NCI-H146 treated with DMSO at 0.1 percent for 48 hours (cell line): ENCODE data around the gene SH3BP2.

Source experiments
- DNase-seq: peaks from one replicate; lab custom pipeline; 2025; ENCODE audit not compliant: unreplicated experiment; lab: John Stamatoyannopoulos, UW

Gene SH3BP2

GRCh38 chr4:2850966-2851798, 58.3 kb downstream of the SH3BP2 start:
- DNase-seq, result no peak

DNA sequence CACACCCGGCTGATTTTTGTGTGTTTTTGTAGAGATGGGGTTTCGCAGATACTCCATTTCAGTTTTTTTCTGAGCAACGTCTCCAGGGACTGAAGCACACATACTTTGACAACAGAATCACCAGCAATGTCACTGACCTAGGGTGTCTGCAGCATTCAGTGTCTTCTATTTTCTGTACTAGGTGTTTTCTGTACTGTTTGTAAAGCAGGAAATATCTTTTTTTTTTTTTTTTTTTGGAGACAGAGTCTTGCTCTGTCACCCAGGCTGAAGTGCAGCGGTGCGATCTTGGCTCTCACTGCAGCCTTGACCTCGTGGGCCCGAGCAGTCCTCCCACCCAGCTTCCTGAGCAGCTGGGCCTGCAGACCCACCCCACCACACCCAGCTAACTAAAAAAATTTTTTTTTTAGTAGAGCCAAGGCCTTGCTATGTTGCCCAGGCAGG, 59.6 kb downstream of the SH3BP2 start:
- no peak for DNase-seq

DNA sequence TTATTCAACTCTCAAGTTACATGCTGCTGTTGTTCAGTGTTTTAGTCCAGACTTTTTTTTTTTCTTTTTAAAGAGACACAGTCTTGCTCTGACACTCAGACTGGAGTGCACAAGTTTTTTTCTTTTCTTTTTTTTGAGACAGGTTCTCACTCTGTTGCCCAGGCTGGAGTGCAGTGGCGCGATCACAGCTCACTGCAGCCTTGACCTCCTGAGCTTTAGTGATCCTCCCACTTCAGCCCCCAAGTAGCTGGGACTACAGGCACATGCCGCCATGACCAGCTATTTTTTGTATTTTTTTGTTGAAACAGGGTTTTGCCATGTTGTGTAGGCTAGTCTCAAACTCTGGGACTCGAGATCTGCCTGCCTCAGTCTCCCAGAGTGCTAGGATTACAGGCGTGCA, 62.7 kb downstream of the SH3BP2 start:
- DNase-seq, result no peak

DNA sequence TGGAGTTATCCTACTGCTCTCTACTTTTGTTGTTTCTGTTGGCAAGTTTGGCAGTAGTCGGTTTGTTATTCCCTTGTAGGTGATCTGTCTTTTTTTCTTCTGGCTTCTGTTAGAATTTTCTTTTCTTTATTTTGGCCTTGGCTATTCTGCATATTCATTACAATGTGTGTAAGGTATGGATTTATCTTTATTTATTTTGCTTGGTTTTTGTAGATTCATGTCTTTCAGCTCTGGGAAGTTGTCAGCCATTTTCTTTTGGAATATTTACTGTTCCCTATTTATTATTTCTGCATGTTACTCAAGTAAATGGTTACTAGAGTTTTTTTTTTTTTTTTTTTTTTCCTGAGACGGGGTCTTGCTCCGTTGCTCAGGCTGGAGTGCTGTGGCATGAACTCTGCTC, 63.4 kb downstream of the SH3BP2 start:
- DNase-seq, result no peak

GRCh38 chr4:2857349-2857927, 64.6 kb downstream of the SH3BP2 start:
- DNase-seq, result no peak

DNA sequence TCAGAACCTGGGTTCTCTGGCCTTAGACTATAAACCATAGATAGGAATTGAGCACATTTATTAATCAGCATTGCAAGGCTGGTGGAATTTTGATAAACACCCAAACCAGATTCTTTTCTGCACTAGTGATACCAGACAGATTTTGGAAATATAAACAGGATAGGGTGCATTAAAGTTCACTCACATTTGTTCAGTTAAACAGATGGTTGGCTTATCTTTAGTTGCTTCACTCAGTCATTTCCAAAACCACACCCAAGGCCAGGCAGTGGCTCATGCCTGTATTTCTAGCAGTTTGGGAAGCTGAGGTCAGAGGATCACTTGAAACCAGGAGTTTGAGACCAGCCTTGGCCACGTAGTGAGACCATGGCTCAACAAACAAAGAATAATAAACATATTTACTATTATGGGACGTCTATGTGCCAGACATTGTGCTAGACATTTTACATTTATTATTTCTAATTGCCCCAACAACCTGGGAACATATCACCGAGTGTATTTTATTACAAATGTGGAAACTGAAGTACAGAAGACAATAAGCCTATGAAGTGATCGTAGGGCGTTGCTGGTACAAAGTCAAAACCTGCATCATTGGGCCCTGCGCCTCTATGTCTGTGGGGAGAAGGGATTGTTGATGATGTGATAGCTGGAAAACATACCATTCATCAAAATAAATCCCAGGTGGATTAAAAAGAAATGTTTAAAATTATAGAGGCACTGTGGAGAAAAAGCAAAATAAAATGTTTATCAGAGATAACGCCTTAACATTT, 65.7 kb downstream of the SH3BP2 start:
- no peak for DNase-seq

DNA sequence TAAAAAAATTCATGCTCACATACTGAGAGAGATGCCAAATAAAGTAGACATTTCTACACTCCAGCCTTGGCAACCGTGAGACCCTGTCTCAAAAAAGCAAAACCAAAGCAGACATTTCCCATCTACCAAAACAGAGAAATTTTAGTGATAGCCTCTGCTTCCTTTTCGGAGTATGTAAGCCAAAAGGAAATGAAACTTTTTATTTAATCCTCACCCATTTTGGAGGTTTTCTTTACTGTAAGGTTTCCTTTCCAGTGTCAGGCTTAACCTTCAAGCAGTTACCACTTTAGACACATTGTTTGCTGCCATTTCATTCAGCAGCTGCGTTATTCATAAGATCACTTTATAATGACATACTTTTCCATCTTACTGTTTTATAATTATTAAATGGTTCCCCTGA, 66.6 kb downstream of the SH3BP2 start:
- DNase-seq, result no peak

DNA sequence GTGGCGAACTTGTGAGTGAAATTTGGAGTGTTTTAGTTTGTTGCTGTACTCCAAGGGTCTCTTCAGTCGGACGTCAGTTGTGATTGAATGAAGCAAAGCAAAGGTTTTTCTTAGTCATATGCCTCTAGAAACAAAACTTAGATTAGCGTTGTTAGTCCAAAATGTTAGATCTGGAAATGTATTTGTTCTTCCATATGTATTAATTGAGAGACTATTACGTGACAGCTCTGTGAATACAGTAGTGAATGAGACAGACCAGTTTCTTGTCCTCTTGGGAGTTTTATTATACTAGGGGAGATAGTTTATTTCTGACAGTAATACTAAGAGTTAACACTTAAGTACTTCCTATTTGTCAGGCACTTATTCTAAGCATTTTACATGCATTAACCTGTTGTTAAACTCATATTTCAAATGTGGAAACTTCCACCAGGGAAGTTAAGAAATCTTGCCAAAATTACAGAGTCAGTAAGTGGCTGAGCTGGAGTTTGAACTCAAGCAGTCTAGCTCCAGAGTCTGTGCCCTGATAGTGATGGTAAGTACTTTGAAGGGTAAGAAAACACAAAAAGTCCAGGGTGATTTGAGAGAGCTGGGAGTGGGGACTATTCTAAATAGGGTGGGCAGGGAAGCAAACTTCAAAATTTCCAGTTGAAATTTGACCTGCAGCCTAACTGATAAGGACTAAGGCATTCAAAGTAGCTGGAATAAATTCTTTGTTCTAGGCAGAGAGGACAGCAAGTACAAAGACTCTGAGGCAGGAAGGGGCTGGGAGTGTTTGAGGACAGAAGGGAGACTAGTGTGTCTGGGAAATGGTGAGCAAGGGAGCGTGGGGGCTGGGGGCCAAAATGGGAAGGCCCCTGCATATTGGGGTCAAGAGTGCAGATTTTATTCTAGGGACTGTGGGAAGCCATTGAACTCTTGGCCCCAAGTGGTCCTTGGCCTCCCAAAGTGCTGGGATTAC, 67.8 kb downstream of the SH3BP2 start:
- DNase-seq, result no peak

- no peak for DNase-seq
Observed at GRCh38 chr4:2861631-2862436, 68.9 kb downstream of the SH3BP2 start.

DNA sequence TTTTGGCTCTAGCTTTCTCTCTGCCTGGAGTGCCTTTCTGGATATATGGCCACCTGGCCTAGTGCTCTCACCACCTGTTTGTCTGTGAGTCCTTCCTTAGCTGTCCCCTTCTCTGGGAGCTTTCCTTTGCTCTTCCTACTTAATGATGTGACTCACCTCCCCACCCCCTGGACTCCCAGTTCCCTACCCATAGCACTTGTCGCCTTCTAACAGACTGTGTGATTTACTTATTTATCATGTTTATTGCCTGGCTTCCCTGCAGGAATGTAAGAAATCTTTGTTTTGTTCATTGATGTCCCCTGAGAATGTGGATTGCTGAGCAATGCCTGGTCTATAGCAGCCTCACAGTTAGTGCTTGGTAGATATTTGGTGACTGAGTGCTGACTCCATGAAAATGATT, 69.6 kb downstream of the SH3BP2 start:
- no peak for DNase-seq

DNA sequence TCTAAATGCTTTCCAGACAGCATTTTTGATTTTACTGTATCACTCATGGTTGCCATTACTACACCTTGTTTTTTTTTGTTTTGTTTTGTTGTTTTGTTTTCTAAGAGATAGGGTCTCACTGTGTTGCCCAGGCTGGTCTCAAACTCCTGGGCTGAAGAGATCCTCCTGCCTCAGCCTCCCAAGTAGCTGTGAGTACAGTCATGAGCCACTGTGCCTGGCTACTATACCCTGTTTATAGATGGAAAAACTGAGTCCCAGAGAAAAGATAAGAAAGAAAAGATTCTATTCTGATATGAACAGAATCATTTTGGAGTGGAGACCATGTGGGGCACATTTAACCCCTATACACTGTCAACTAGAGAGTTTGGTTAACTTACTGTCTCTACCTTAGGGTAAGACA, 70.8 kb downstream of the SH3BP2 start:
- no peak for DNase-seq

DNA sequence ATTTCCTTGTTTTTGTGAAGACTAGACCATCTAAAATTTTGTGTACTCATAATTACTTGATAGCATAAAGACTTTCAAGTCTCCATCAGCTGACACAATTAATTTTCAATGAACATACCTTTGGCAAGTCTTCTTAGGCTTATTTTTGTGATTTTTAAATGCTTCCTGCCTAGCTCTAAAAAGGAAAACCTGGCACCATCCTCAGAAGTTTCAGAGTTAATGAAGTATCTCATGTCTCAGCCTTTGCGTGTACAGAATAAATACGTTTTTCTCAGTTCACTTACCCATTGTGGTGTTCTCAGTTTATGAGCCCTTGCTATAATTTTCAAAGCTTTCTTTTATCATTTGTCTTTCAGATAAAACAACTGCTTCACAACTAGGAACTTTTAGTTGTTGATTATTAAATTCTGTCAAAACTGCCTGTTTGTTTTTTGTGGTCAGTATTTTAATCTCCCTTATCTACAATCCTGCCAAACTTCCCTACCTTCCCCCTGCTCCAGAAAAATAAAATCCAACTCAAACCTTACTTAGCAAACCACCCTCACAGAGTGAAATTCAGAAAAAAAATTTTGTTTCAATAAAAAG, 72.4 kb downstream of the SH3BP2 start:
- DNase-seq, result no peak

GRCh38 chr4:2866160-2866861, 73.4 kb downstream of the SH3BP2 start:
- no peak for DNase-seq

- no peak for DNase-seq
Observed at GRCh38 chr4:2866891-2867290, 74.0 kb downstream of the SH3BP2 start.

DNA sequence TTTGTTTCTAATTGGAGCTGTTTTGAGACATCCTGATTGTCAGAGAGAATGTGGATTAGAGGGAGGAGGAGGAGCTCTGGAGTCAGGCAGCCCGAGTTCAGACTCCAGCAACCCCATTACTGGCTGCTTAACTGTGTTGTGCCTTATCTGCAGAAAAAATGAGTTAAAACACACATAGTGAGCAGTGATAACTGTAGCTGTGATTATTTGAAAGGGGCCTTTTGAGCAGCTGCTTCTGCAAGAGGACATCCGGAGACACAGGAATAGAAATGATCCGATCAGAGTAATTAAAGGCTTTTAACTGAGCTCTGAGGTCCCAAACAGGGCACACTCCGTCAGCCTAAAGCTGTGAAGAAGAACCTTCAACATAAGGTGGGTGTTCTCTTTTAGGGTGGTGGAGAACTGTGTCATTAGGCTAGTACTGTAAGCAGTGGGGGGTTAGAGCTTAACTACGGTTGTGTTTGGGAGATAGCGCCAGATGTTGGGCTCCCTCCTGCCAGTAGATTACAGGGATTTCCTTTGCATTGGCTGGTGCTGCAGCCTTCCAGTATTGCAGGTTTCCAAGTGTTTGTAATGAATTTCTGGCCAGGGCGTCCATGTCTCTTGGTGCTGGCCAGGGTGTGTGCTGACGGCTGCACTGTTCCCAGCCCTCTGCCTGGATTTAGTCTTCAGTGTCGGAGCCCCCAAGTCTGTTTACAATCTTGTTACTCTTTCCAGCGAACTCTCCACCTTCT, 75.0 kb downstream of the SH3BP2 start:
- DNase-seq, result no peak

DNA sequence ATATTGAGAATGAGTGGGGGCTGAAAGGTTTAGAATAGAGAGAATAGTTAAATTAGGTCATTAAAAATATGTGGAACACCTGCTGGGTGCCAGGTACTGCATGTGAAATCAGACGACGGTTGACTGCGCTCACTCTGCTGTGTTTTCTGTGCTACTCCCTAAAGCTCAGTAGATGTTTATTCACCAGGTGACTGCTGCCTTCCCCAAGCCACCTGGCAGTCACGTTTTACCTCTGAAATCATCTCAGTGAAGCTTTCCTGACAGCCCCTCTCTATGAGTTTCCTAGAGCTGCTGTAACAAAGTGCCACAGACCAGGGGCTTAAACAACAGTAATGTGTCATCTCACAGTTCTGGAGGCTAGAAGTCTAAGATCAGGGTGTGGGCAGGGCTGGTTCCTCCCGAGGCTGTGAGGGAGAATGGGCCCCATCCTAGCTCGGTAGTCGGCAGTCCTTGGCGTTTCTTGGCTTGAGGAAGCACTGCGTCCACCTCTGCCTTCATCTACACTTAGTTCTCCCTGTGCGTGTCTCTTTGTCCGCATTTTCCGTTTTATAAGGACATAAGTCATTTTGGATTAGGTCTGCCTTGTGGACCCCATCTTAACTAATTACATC, 76.1 kb downstream of the SH3BP2 start:
- no peak for DNase-seq

- DNase-seq, result no peak
Observed at GRCh38 chr4:2869659-2870058, 76.8 kb downstream of the SH3BP2 start.

GRCh38 chr4:2870082-2870481, 77.2 kb downstream of the SH3BP2 start:
- no peak for DNase-seq
